HL-60 (cell line): ENCODE data around the gene SH3PXD2A.
"Not testable (repeated sequence)": the region's sequence is repeated elsewhere in the genome, so short reads cannot be mapped to it uniquely, and the experiment has no call there.

Source experiments
- DNase-seq, 2 experiments: peaks; one replicate each; pipeline ENCODE4 v3.0.0-alpha.2; 2010 to 2020; ENCODE audit warnings: low read depth in 1 of 2, low spot score in 1 of 2
- H3K27ac ChIP-seq: fragments of 250-450 bp; sonication (Bioruptor Pico); replicated peaks from 2 replicates; pipeline ENCODE4 v1.5.1; 2020; ENCODE audit warnings: mild to moderate bottlenecking, moderate library complexity
- H3K27me3 ChIP-seq: fragments of 250-450 bp; sonication (Bioruptor Pico); 2 replicates; pipeline ENCODE4 v1.5.1; 2021; ENCODE audit warnings: mild to moderate bottlenecking, moderate library complexity; ENCODE audit not compliant: insufficient read depth, poor library complexity, severe bottlenecking
- H3K4me3 ChIP-seq: replicated peaks from 2 replicates; pipeline ENCODE4 v1.5.1; 2011; ENCODE audit warnings: mild to moderate bottlenecking, control low read depth, low read length; ENCODE audit not compliant: insufficient read depth
- GABPA ChIP-seq: IDR thresholded peaks from 2 replicates; pipeline ENCODE4 v1.6.1; 2012; ENCODE audit warnings: low read depth
- POLR2AphosphoS5 ChIP-seq: IDR thresholded peaks from 2 replicates; pipeline ENCODE4 v1.6.1; 2012; ENCODE audit warnings: low read depth
- REST ChIP-seq: IDR thresholded peaks from 2 replicates; pipeline ENCODE4 v1.6.1; 2012; ENCODE audit warnings: low read depth; ENCODE audit not compliant: insufficient replicate concordance
- SPI1 ChIP-seq: IDR thresholded peaks from 2 replicates; pipeline ENCODE4 v1.6.1; 2012; ENCODE audit warnings: low read depth, mild to moderate bottlenecking, borderline replicate concordance
- TF ChIP-seq, protein P1 (sequence below): IDR thresholded peaks from one replicate; pipeline ENCODE4 v1.5.1; 2011; ENCODE audit warnings: low read length, control low read depth, inconsistent platforms; ENCODE audit not compliant: insufficient read depth

SH3PXD2A gene

DNA sequence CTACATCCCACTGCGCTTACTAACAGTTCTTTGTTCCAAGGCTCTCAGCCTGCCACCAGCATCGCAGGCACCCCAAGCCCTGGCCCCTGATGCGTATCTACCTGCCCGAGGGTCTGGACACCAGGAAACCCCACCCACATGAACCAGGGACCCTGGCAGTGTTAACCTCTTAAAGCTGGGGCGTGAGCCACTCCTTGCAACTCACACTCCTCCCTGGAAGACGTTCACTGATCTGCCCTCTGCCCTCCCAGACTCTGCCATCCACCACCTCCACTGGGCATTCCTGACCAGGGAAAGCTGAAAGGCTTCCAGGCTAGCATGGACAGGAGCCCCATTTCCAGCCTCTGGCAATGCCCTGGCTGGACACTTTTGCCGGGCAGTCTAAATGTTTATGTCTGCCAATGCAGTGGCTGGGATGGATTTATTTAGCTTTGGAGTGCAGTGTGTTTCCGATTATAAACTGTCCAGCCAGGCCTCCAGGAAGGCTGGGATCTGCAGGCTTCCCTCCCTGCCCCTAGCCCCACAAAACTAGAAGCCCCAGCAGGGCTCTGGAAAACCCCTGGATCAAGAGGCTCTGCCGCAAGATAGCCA lies 244.4 kb downstream of the SH3PXD2A start:
- DNase-seq, result no peak
- no peaks in the 10 kb centered on the region for H3K27me3 ChIP-seq
- no peak overlapping the region for H3K4me3 ChIP-seq
- TF ChIP-seq GABPA (no peak), SPI1 (no peak), REST (no peak), POLR2AphosphoS5 (no peak)
- TF ChIP-seq, protein P1, sequence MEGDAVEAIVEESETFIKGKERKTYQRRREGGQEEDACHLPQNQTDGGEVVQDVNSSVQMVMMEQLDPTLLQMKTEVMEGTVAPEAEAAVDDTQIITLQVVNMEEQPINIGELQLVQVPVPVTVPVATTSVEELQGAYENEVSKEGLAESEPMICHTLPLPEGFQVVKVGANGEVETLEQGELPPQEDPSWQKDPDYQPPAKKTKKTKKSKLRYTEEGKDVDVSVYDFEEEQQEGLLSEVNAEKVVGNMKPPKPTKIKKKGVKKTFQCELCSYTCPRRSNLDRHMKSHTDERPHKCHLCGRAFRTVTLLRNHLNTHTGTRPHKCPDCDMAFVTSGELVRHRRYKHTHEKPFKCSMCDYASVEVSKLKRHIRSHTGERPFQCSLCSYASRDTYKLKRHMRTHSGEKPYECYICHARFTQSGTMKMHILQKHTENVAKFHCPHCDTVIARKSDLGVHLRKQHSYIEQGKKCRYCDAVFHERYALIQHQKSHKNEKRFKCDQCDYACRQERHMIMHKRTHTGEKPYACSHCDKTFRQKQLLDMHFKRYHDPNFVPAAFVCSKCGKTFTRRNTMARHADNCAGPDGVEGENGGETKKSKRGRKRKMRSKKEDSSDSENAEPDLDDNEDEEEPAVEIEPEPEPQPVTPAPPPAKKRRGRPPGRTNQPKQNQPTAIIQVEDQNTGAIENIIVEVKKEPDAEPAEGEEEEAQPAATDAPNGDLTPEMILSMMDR, result no peak
- H3K27ac ChIP-seq, result no peak overlapping the region

DNA sequence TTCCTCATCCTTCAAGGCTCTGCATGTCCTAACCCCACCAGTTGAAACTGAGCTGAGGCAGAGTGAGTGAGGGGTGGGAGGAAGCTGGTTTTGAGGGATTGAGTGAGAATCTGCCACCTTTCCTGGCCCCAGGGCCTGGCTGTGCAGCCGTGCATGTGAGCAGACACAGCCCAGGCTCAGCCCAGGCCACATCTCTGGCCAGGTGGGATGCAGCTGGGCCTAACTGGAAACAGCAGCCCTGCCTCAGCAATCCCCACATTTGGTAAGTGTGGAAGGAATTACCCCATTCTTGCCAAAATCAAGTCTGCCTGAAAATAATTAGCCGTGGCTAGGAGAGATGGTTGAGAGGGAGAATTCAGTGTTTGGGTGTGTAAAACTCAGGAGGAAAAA lies 245.3 kb downstream of the SH3PXD2A start:
- Histone ChIP-seq H3K27ac (no peak overlapping the region), H3K27me3 (no peaks in the 10 kb centered on the region), H3K4me3 (no peak overlapping the region)
- TF ChIP-seq, protein P1, result no peak
- TF ChIP-seq GABPA (no peak), REST (no peak), POLR2AphosphoS5 (no peak), SPI1 (no peak)
- DNase-seq, result no peak

GRCh38 chr10:103609231-103610082 lies 245.9 kb downstream of the SH3PXD2A start:
- DNase-seq, result no peak
- Histone ChIP-seq H3K27ac (no peak overlapping the region), H3K4me3 (no peak overlapping the region), H3K27me3 (no peaks in the 10 kb centered on the region)
- TF ChIP-seq, protein P1, result no peak
- no peak for TF ChIP-seq REST
- no peak for TF ChIP-seq GABPA
- TF ChIP-seq POLR2AphosphoS5, result no peak
- TF ChIP-seq SPI1, result no peak

DNA sequence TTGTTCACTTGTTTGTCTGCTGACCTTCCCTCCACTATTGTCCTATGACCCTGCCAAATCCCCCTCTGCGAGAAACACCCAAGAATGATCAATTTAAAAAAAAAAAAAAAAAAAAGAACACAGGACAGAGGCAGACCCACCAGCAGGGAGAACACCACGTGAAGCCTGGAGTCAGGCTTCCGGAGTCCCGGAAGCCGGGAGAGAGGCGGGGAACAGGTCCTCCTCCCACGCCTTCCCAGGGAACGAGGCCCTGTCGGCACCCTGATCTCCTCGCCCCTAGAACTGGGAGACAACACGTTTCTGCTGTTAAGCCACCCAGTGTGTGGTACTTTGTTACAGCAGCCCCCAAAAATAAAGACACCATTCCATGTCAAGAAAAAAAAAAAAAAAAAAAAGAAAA lies 247.3 kb downstream of the SH3PXD2A start:
- not testable (repeated sequence) for DNase-seq, H3K27ac ChIP-seq

GRCh38 chr10:103607051-103607450 lies 248.3 kb downstream of the SH3PXD2A start:
- not testable (repeated sequence) for H3K27me3 ChIP-seq, H3K27ac ChIP-seq, H3K4me3 ChIP-seq, DNase-seq

More for the DNA sequence above, 247.3 kb downstream of the SH3PXD2A start:
- not testable (repeated sequence) for H3K27me3 ChIP-seq, H3K4me3 ChIP-seq

GRCh38 chr10:103606097-103606438 lies 249.3 kb downstream of the SH3PXD2A start:
- not testable (repeated sequence) for H3K27me3 ChIP-seq, DNase-seq, H3K27ac ChIP-seq, H3K4me3 ChIP-seq
